ENCODE data around the gene TMEM132C.

- no peak for TF ChIP-seq CTCF (IDR thresholded peaks at IDR 0.05)
- no peak for TF ChIP-seq POLR2A (IDR thresholded peaks at IDR 0.05)
These were observed 487.3 kb downstream of the TMEM132C start for GRCh38 chr12:128754275-128754674.

Data from esophagus squamous epithelium (tissue), 4 donors.